Subcutaneous abdominal adipose tissue (tissue), 5 donors: Measurements from ENCODE around the gene LZTS3.
"Not testable (repeated sequence)": the region's sequence is repeated elsewhere in the genome, so short reads cannot be mapped to it uniquely, and the experiment has no call there.

Experiments used
- H3K27ac ChIP-seq: one replicate; pipeline ENCODE4 v1.7.0; 2013; ENCODE audit warnings: low read depth, mild to moderate bottlenecking, inconsistent platforms, low read length, moderate library complexity
- H3K27me3 ChIP-seq, 5 donors: one replicate each; pipeline ENCODE4 v1.7.0; 2013; ENCODE audit warnings: low read length in 5 of 5, inconsistent platforms in 1 of 5; ENCODE audit not compliant: control insufficient read depth in 5 of 5, insufficient read depth in 4 of 5
- H3K36me3 ChIP-seq, 5 donors: one replicate each; pipeline ENCODE4 v1.7.0; 2013; ENCODE audit warnings: low read length in 5 of 5; ENCODE audit not compliant: control insufficient read depth in 5 of 5, insufficient read depth in 5 of 5
- H3K4me1 ChIP-seq, 5 donors: one replicate each; pipeline ENCODE4 v1.7.0; 2013; ENCODE audit warnings: low read length in 5 of 5, mild to moderate bottlenecking in 3 of 5, moderate library complexity in 1 of 5; ENCODE audit not compliant: control insufficient read depth in 5 of 5, insufficient read depth in 5 of 5
- H3K4me3 ChIP-seq, 5 donors: one replicate each; pipeline ENCODE4 v1.7.0; 2013; ENCODE audit warnings: low read length in 5 of 5, low read depth in 1 of 5
- H3K9ac ChIP-seq, 5 donors: one replicate each; pipeline ENCODE4 v1.7.0; 2013; ENCODE audit warnings: low read length in 5 of 5, mild to moderate bottlenecking in 4 of 5, moderate library complexity in 3 of 5
- H3K9me3 ChIP-seq, 5 donors: one replicate each; pipeline ENCODE4 v1.7.0; 2013; ENCODE audit warnings: low read length in 5 of 5; ENCODE audit not compliant: control insufficient read depth in 5 of 5
- donor health status: healthy.
- donor health status: healthy.
- donor health status: healthy.
- donor health status: healthy.
- donor health status: healthy.

Gene LZTS3

GRCh38 chr20:3124773-3125560 lies 48.4 kb downstream of the LZTS3 start:
- H3K9me3 ChIP-seq = not testable (repeated sequence)
- peaks cover 0 to 25% (median 24%) of the 10 kb centered on the region in 5 donors for H3K36me3 ChIP-seq

GRCh38 chr20:3124163-3124562 lies 49.2 kb downstream of the LZTS3 start:
- peaks cover 0 to 31% (median 25%) of the 10 kb centered on the region in 5 donors for H3K36me3 ChIP-seq

More at GRCh38 chr20:3124773-3125560, 48.4 kb downstream of the LZTS3 start:
- H3K9ac ChIP-seq, H3K4me3 ChIP-seq, H3K27me3 ChIP-seq, H3K27ac ChIP-seq: not testable (repeated sequence)
- H3K4me1 ChIP-seq = peaks cover 0 to 11% (median 0%) of the 10 kb centered on the region in 5 donors

GRCh38 chr20:3123542-3123941 lies 49.8 kb downstream of the LZTS3 start:
- H3K4me1 ChIP-seq = peaks cover 0 to 11% (median 0%) of the 10 kb centered on the region in 5 donors
- H3K27ac ChIP-seq = no peak overlapping the region
- H3K4me3 ChIP-seq = no peak overlapping the region
- no peak overlapping the region for H3K9ac ChIP-seq
- H3K27me3 ChIP-seq = no peaks in the 10 kb centered on the region
- H3K9me3 ChIP-seq = no peaks in the 10 kb centered on the region
- peaks cover 0 to 34% (median 25%) of the 10 kb centered on the region in 5 donors for H3K36me3 ChIP-seq

More at GRCh38 chr20:3124163-3124562, 49.2 kb downstream of the LZTS3 start:
- H3K4me1 ChIP-seq = peaks cover 0 to 11% (median 0%) of the 10 kb centered on the region in 5 donors
- not testable (repeated sequence) for H3K9ac ChIP-seq, H3K27ac ChIP-seq, H3K4me3 ChIP-seq, H3K27me3 ChIP-seq, H3K9me3 ChIP-seq

- Histone ChIP-seq H3K36me3 (peaks cover 0 to 34% (median 25%) of the 10 kb centered on the region in 5 donors), H3K27ac (no peak overlapping the region)
Observed at GRCh38 chr20:3121955-3122610, 51.3 kb downstream of the LZTS3 start.

GRCh38 chr20:3121271-3121911 lies 52.0 kb downstream of the LZTS3 start:
- Histone ChIP-seq H3K27ac (no peak overlapping the region), H3K36me3 (peaks cover 0 to 34% (median 25%) of the 10 kb centered on the region in 5 donors)

More at GRCh38 chr20:3121955-3122610, 51.3 kb downstream of the LZTS3 start:
- no peak overlapping the region for H3K9ac ChIP-seq
- H3K27me3 ChIP-seq = no peaks in the 10 kb centered on the region
- peaks cover 0 to 11% (median 11%) of the 10 kb centered on the region in 5 donors for H3K4me1 ChIP-seq
- H3K4me3 ChIP-seq = no peak overlapping the region
- H3K9me3 ChIP-seq = no peaks in the 10 kb centered on the region

GRCh38 chr20:3119044-3119443 lies 54.3 kb downstream of the LZTS3 start:
- Histone ChIP-seq H3K27me3 (no peaks in the 10 kb centered on the region), H3K4me3 (no peak overlapping the region), H3K4me1 (peaks cover 0 to 18% (median 11%) of the 10 kb centered on the region in 5 donors), H3K9ac (peak overlapping the region in 1 of 5 donors; percentile 46), H3K27ac (no peak overlapping the region), H3K9me3 (no peaks in the 10 kb centered on the region), H3K36me3 (peaks cover 0 to 43% (median 25%) of the 10 kb centered on the region in 5 donors)

More at GRCh38 chr20:3121271-3121911, 52.0 kb downstream of the LZTS3 start:
- Histone ChIP-seq H3K4me3 (no peak overlapping the region), H3K4me1 (peaks cover 0 to 11% (median 11%) of the 10 kb centered on the region in 5 donors), H3K9me3 (no peaks in the 10 kb centered on the region), H3K9ac (no peak overlapping the region), H3K27me3 (no peaks in the 10 kb centered on the region)

GRCh38 chr20:3117839-3118379 lies 55.4 kb downstream of the LZTS3 start:
- peak overlapping the region in 1 of 5 donors; percentile 35 for H3K4me3 ChIP-seq
- H3K36me3 ChIP-seq = peaks cover 0 to 49% (median 28%) of the 10 kb centered on the region in 5 donors
- peak overlapping the region in 1 of 5 donors; percentile 52 for H3K9ac ChIP-seq
- peaks cover 0 to 18% (median 11%) of the 10 kb centered on the region in 5 donors for H3K4me1 ChIP-seq
- not testable (repeated sequence) for H3K27ac ChIP-seq, H3K27me3 ChIP-seq, H3K9me3 ChIP-seq

GRCh38 chr20:3116341-3116740 lies 57.0 kb downstream of the LZTS3 start:
- Histone ChIP-seq H3K4me1 (peaks cover 0 to 18% (median 5%) of the 10 kb centered on the region in 5 donors), H3K9me3 (no peaks in the 10 kb centered on the region), H3K27ac (no peak overlapping the region), H3K4me3 (no peak overlapping the region), H3K27me3 (no peaks in the 10 kb centered on the region), H3K9ac (no peak overlapping the region), H3K36me3 (peaks cover 0 to 34% (median 14%) of the 10 kb centered on the region in 5 donors)

GRCh38 chr20:3115190-3116107 lies 57.9 kb downstream of the LZTS3 start:
- Histone ChIP-seq H3K36me3 (peaks cover 0 to 33% (median 13%) of the 10 kb centered on the region in 5 donors), H3K9me3 (no peaks in the 10 kb centered on the region), H3K9ac (no peak overlapping the region), H3K27me3 (no peaks in the 10 kb centered on the region), H3K4me3 (no peak overlapping the region), H3K27ac (no peak overlapping the region), H3K4me1 (peaks cover 0 to 18% (median 4%) of the 10 kb centered on the region in 5 donors)
